RWPE1 (cell line): ENCODE measurements around the gene UBE3D.

Source experiments
- CTCF ChIA-PET: fragments of 350-600 bp; sonication (Branson Sonifier 250); formaldehyde crosslinking; extraction: SDS; loops from one replicate; lab custom pipeline; 2021; lab: Yijun Ruan, JAX
- POLR2A ChIA-PET: fragments of 400-600 bp; formaldehyde crosslinking; extraction: SDS; loops from one replicate; lab custom pipeline; 2020; ENCODE audit warnings: antibody characterized with exemption; ENCODE audit not compliant: low non-redundant PET; lab: Yijun Ruan, JAX
- DNase-seq: peaks from one replicate; pipeline ENCODE4 v3.0.0; 2012; ENCODE audit warnings: low spot score
- H3K27ac ChIP-seq: fragments of 450-650 bp; 2 replicates; pipeline ENCODE4 v1.5.1; 2017
- TF ChIP-seq, protein P1 (sequence below): fragments of 450-650 bp; conservative IDR thresholded peaks from 2 replicates; pipeline ENCODE4 v1.5.1; 2017; ENCODE audit warnings: low read depth, mild to moderate bottlenecking

The UBE3D gene, protein sequence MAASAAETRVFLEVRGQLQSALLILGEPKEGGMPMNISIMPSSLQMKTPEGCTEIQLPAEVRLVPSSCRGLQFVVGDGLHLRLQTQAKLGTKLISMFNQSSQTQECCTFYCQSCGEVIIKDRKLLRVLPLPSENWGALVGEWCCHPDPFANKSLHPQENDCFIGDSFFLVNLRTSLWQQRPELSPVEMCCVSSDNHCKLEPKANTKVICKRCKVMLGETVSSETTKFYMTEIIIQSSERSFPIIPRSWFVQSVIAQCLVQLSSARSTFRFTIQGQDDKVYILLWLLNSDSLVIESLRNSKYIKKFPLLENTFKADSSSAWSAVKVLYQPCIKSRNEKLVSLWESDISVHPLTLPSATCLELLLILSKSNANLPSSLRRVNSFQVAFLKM

DNA sequence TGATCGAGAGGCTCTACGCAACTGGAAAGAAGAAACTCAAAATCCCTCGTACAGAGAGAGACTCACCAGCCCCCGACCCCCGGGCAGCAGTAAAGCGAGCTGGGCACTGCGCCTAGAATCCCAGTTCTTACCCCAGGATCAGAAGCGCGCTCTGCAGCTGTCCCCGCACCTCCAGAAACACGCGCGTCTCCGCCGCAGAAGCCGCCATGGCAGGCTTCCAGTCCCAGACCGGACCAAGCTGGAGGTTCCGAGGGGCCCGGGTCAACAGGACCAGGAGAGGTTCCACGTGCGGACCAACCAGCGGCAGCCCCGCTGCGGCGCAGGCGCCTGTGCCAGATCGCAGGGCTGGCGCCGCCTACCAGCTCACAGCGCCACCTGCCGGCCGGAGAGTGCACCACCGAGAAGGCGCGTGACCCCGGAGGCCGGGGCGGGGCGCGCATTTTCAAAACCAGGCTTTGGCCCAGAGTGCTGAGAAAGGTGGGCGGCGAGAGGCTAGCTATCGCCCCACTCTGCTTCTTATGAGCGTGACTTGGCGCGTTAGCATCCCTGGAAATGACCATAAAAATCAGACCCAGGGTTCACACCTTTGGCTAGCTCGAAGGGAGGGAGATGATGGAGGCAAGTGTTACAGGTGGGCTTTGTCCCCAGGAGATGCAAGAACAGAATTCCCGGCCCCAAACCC lies at the start of gene UBE3D:
UBE3D (minus strand) TSS at position 331 of the 682 bp plus-strand sequence; CDS start at position 208, 123 bp downstream.
- ChIA-PET CTCF (interaction anchor here (0.6 to 5.2 kb wide), 35 partner anchors 8 to 1236 kb away, joined by 3 to 32 read pairs (median 3); partner anchors contain the start of gene PRSS35), POLR2A (no interaction called here)
- TF ChIP-seq, protein P1, sequence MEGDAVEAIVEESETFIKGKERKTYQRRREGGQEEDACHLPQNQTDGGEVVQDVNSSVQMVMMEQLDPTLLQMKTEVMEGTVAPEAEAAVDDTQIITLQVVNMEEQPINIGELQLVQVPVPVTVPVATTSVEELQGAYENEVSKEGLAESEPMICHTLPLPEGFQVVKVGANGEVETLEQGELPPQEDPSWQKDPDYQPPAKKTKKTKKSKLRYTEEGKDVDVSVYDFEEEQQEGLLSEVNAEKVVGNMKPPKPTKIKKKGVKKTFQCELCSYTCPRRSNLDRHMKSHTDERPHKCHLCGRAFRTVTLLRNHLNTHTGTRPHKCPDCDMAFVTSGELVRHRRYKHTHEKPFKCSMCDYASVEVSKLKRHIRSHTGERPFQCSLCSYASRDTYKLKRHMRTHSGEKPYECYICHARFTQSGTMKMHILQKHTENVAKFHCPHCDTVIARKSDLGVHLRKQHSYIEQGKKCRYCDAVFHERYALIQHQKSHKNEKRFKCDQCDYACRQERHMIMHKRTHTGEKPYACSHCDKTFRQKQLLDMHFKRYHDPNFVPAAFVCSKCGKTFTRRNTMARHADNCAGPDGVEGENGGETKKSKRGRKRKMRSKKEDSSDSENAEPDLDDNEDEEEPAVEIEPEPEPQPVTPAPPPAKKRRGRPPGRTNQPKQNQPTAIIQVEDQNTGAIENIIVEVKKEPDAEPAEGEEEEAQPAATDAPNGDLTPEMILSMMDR, result peak; percentile 95
- DNase-seq, result peak; percentile 84
- peak within 1 kb of the TSS; percentile 55 for H3K27ac ChIP-seq

DNA sequence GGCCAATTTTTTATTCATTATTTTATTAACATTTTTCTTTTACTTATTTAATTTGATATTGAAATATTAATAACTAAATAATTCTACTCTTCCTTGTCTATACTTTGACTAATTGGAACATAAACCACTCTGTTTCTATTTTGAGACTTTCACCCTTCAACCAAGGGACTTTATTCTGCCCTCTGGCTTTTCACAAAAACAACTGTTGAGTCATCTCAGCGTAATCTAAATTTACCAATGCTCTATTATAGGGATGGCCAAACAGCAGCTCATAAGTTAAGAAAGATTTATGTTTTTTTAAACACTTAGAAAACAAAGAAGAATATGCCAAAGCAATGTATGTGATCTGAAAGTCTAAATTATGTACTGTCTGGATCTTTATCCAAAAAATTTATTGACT lies 48.5 kb upstream of the UBE3D start:
- H3K27ac ChIP-seq, result no peak overlapping the region
- ChIA-PET CTCF (no interaction called here), POLR2A (no interaction called here)
- DNase-seq, result no peak
- TF ChIP-seq, protein P1, result no peak

DNA sequence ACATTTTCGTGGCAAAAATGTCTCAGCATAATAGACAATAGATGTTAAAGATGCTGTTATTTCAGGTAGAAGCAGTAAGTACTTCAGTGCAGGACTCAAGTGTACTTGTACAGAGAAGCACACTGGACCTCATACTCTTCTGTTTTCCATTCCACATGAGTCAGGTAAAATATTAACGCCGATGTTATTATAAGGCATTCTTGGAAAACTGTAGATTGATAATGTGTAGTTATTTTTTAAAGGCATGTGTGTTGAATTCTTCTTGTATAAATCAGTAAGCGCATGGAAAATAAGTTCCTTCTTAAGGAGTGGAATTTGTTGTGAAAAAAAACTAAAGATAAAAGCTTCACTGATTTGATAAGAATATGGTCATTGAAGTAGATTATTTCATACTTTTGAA lies 47.6 kb upstream of the UBE3D start:
- no peak overlapping the region for H3K27ac ChIP-seq
- ChIA-PET CTCF (interaction anchor here (0.6 kb wide), 1 partner anchor 159 kb away, joined by 5 read pairs; no protein-coding TSS in a partner anchor), POLR2A (no interaction called here)
- DNase-seq, result no peak
- TF ChIP-seq, protein P1, result no peak

DNA sequence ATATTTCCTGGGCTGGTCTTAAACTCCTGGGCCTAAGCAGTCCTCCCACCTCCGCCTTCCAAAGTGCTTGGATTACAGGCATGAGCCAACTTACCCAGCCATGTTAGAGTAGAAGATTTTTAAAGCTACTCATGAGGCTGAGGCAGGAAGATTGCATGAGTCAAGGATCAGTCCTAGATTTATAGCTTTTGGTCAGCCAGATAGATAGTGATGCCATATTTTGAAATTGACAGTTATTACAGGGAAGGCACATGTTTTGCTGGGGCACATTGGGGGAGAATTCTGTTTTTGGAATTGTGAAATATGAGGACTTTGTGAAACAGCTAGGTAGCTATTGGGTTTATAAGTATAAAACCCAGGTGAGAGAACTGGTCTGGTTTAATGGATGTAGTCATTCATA lies 42.7 kb upstream of the UBE3D start:
- no peak for DNase-seq
- ChIA-PET CTCF (interaction anchor here (0.6 kb wide), 1 partner anchor 85 kb away, joined by 3 read pairs; the partner anchor contains the start of gene RWDD2A), POLR2A (no interaction called here)

DNA sequence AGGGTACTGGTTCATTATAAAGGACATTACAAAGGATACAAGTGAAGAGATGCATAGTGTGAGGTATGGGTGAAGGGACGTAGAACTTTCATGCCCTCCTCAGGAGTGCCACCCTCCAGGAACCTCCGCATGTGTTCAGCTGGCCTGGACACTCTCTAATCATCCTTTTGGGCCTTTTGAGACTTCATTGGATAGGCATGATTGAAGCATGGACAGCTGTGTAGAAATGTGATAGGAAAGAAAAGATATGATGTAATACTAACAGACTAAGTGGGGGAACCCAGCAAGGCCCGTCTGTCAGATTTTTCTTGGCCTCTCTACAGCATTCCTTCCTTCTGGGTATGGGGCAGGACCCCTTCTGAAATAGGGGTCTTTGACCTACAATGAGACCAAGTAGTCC lies 32.9 kb upstream of the UBE3D start:
- H3K27ac ChIP-seq, result no peak overlapping the region
- ChIA-PET CTCF (interaction anchor here (0.6 kb wide), 1 partner anchor 249 kb away, joined by 3 read pairs; no protein-coding TSS in a partner anchor), POLR2A (no interaction called here)
- no peak for DNase-seq
- TF ChIP-seq, protein P1, result no peak

More for the DNA sequence above, 42.7 kb upstream of the UBE3D start:
- TF ChIP-seq, protein P1, result no peak
- H3K27ac ChIP-seq, result no peak overlapping the region

DNA sequence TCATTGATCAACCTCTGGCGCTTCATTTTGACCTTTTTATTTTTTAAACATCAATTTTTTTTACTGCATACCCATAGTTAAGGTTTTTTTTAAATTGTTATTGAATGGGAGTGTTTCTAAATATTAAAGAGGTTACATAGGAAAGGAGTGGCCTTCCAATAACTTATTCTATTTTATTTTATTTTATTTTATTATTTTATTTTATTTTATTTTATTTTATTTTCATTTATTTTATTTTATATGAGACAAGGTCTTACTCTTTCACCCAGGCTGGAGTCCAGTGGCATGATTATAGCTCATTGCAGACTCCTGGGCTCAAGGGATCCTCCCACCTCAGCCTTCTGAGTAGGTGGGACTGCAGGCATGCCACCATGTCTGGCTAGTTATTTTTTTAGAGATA lies 32.0 kb upstream of the UBE3D start:
- no peak overlapping the region for H3K27ac ChIP-seq
- no peak for DNase-seq
- TF ChIP-seq, protein P1, result no peak
- CTCF ChIA-PET, result interaction anchor here (1.1 kb wide), 1 partner anchor 12 kb away, joined by 3 read pairs; no protein-coding TSS in a partner anchor
- POLR2A ChIA-PET, result no interaction called here
